ENCODE data around the gene COQ7. TPM values are rescaled to one million over a fixed set of nuclear protein-coding genes. Genes with fewer than 3 reads are reported as not detected.
A peak's percentile ranks its signal among the peaks of the same experiment; 100 is the strongest.

Gene COQ7
- total and polyA plus RNA-seq, 2 experiments from 2014 or later, result 17.5 to 19.4 TPM

GRCh38 chr16:19112099-19112407 lies 44.6 kb downstream of the COQ7 start:
- Histone ChIP-seq H3K4me1 (ENCODE audit: insufficient read depth) (peaks cover 30% of the 10 kb centered on the region), H3K4me2 (no peak overlapping the region), H3K79me2 (peaks cover 29% of the 10 kb centered on the region), H3K4me3 (no peak overlapping the region), H2AFZ (no peak overlapping the region), H4K20me1 (ENCODE audit: insufficient read depth, poor library complexity, severe bottlenecking) (no peaks in the 10 kb centered on the region), H3K27ac (no peak overlapping the region), H3K9me3 (ENCODE audit: low read depth) (no peaks in the 10 kb centered on the region), H3K27me3 (no peaks in the 10 kb centered on the region), H3K9me2 (replicated peaks; ENCODE audit: insufficient read depth) (no peaks in the 10 kb centered on the region), H3K36me3 (replicated peaks; ENCODE audit: insufficient read depth, low read depth) (no peaks in the 10 kb centered on the region)
- 100% methylated on average over 2 of the region's 2 CpGs for WGBS (ENCODE audit: low lambda C conversion rate, missing lambda C conversion rate)
- DNase-seq (ENCODE audit: low spot score), result no peak
- TF ChIP-seq EZH2phosphoT487 (IDR thresholded peaks at IDR 0.05; ENCODE audit: low read depth, severe bottlenecking, unreplicated experiment) (no peak), EZH2 (IDR thresholded peaks at IDR 0.05; ENCODE audit: borderline replicate concordance) (no peak), CTCF (IDR thresholded peaks at IDR 0.05; ENCODE audit: poor library complexity) (no peak)

- DNase-seq (ENCODE audit: low spot score), result peak; percentile 89
- WGBS (ENCODE audit: low lambda C conversion rate, missing lambda C conversion rate), result 4% methylated on average over 56 of the region's 74 CpGs
- H4K20me1 ChIP-seq (ENCODE audit: insufficient read depth, poor library complexity, severe bottlenecking), result peaks cover 6% of the 10 kb centered on the region
- H3K27ac ChIP-seq, result peak within 1 kb of the TSS; percentile 92
- H3K4me3 ChIP-seq, result peak within 1 kb of the TSS; percentile 55
- H3K36me3 ChIP-seq (replicated peaks; ENCODE audit: insufficient read depth, low read depth), result no peaks in the 10 kb centered on the region
- no peaks in the 10 kb centered on the region for H3K9me2 ChIP-seq (replicated peaks; ENCODE audit: insufficient read depth)
- H3K4me2 ChIP-seq, result peak within 1 kb of the TSS; percentile 95
- H2AFZ ChIP-seq, result peak within 1 kb of the TSS; percentile 83
- H3K79me2 ChIP-seq, result peaks cover 46% of the 10 kb centered on the region
- no peaks in the 10 kb centered on the region for H3K9me3 ChIP-seq (ENCODE audit: low read depth)
- TF ChIP-seq EZH2 (IDR thresholded peaks at IDR 0.05; ENCODE audit: borderline replicate concordance) (no peak), EZH2phosphoT487 (IDR thresholded peaks at IDR 0.05; ENCODE audit: low read depth, severe bottlenecking, unreplicated experiment) (no peak), CTCF (IDR thresholded peaks at IDR 0.05; ENCODE audit: poor library complexity) (no peak)
- no peaks in the 10 kb centered on the region for H3K27me3 ChIP-seq
- peaks cover 36% of the 10 kb centered on the region for H3K4me1 ChIP-seq (ENCODE audit: insufficient read depth)
These were observed 46.4 kb downstream of the COQ7 start, which contains the start of gene ITPRIPL2 for GRCh38 chr16:19113577-19114358. ITPRIPL2 (plus strand) TSS chr16:19113964; CDS start chr16:19114462, 498 bp downstream.

- peak overlapping the region; percentile 83 for H2AFZ ChIP-seq
- no peaks in the 10 kb centered on the region for H3K9me3 ChIP-seq (ENCODE audit: low read depth)
- peaks cover 47% of the 10 kb centered on the region for H3K79me2 ChIP-seq
- H3K36me3 ChIP-seq (replicated peaks; ENCODE audit: insufficient read depth, low read depth), result no peaks in the 10 kb centered on the region
- TF ChIP-seq CTCF (IDR thresholded peaks at IDR 0.05; ENCODE audit: poor library complexity) (no peak), EZH2 (IDR thresholded peaks at IDR 0.05; ENCODE audit: borderline replicate concordance) (no peak), EZH2phosphoT487 (IDR thresholded peaks at IDR 0.05; ENCODE audit: low read depth, severe bottlenecking, unreplicated experiment) (no peak)
- WGBS (ENCODE audit: low lambda C conversion rate, missing lambda C conversion rate), result 62% methylated on average over 43 of the region's 80 CpGs
- H3K9me2 ChIP-seq (replicated peaks; ENCODE audit: insufficient read depth), result no peaks in the 10 kb centered on the region
- H3K27me3 ChIP-seq, result no peaks in the 10 kb centered on the region
- peak; percentile 46 for DNase-seq (ENCODE audit: low spot score)
- peak overlapping the region; percentile 92 for H3K27ac ChIP-seq
- H3K4me3 ChIP-seq, result peak overlapping the region; percentile 55
- peak overlapping the region; percentile 95 for H3K4me2 ChIP-seq
- peaks cover 6% of the 10 kb centered on the region for H4K20me1 ChIP-seq (ENCODE audit: insufficient read depth, poor library complexity, severe bottlenecking)
- peaks cover 40% of the 10 kb centered on the region for H3K4me1 ChIP-seq (ENCODE audit: insufficient read depth)
These were observed 47.1 kb downstream of the COQ7 start for GRCh38 chr16:19114359-19115147.

Measured in hepatocyte (in vitro differentiated cells).